GM21390 (cell line): ENCODE data around the gene PHYKPL.
"Not testable (repeated sequence)": the region's sequence is repeated elsewhere in the genome, so short reads cannot be mapped to it uniquely, and the experiment has no call there.

ENCODE experiments used
- ATAC-seq: cut with Tn5 transposase; IDR thresholded peaks from one replicate; pipeline ENCODE4 v1.9.1; 2021; ENCODE audit not compliant: unreplicated experiment

Gene PHYKPL

DNA sequence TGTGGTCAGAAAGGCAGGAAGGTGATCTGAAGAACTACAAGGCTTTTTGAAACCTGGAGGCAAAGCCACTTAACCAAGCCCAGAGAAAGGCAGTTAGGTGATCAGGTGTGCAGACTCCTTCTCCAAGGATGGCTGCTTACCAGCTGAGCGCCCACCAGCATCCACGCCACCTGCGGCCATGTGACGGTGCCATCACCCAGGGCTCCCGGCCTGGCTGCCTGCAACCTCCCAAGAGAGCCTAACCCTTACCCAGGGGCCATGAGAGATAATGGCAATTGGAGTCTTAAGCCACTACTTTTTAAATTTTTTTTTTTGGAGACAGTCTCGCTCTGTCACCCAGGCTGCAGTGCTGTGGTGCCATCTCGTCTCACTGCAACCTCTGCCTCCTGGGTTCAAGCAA is 33.1 kb upstream of the PHYKPL start:
- ATAC-seq, result no peak

GRCh38 chr5:178264044-178264443 is 31.4 kb upstream of the PHYKPL start:
- ATAC-seq, result no peak

- no peak for ATAC-seq
Observed at GRCh38 chr5:178261666-178262600, 29.3 kb upstream of the PHYKPL start.

DNA sequence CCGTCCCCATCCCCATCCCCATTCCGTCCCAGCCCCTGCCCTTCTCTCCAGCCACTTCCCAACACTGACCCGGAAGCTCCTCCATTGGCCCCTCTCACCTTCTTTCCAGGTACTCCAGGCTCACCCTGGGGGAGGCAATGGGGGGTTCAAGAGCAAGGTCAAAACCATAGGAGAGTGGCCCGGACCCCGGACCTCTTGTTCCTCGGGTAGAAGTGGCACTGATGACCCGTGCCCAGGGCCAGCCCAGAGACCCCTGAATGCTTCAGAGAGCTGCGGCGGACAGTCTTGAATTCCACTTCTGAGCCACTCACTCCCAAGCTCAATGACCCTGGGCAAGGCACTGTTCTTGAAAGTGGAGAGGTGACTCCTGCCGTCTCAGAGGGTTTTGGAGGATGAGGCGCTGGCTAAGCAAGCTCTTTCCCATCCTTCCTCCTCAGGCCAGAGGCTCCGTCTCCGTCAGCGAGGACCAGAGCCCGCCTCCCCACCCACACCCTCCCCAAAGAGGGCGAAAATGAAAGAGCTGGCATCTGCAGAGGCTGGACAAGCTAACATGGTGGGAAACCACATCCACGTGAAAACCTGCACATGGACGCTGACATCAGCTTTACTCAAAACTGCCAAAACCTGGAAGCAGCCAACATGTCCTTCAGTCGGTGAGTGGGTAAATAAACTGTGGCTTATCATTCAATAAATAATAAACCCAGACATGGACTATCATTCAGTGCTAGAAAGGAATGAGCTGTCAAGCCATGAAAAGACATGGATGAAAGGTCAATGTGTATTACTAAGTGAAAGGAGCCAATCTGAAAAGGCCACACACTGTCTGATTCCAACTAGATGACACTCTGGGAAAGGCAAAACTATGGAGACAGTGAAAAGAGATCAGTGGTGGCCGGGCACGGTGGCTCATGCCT is 27.3 kb upstream of the PHYKPL start:
- no peak for ATAC-seq

GRCh38 chr5:178257650-178258049 is 25.0 kb upstream of the PHYKPL start:
- ATAC-seq, result no peak

DNA sequence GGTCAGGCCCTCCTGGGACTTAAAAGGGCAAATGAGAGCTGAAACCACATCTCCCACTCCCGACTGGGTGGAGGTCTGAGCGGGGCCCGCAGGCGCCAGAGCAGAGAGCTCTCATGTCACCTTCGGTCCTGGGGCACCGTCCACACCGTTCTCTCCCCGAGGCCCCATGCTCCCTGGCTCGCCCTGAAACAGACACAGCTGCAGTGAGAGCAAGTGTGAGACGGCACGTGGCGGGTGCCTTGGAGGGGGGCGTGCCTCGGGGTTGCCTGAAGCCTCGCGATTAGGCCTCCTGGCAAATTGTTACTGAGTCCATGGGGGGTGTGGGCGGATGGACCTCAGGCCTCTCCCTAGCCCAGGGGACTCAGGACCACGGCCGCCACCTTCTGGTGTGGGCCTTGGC is 24.1 kb upstream of the PHYKPL start:
- no peak for ATAC-seq

DNA sequence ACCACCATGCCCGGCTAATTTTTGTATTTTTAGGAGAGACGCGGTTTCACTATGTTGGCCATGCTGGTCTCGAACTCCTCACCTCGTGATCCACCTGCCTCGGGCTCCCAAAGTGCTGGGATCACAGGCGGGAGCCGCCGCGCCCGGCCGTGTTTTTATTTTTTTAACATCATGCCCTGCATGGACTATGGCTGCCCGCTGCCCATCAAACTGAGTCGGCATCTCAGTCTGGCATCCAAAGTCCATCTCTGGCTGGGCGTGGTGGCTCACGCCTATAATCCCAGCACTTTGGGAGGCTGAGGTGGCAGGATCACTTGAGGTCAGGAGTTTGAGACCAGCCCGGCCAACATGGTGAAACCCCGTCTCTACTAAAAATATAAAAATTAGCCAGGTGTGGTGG is 21.0 kb upstream of the PHYKPL start:
- not testable (repeated sequence) for ATAC-seq

DNA sequence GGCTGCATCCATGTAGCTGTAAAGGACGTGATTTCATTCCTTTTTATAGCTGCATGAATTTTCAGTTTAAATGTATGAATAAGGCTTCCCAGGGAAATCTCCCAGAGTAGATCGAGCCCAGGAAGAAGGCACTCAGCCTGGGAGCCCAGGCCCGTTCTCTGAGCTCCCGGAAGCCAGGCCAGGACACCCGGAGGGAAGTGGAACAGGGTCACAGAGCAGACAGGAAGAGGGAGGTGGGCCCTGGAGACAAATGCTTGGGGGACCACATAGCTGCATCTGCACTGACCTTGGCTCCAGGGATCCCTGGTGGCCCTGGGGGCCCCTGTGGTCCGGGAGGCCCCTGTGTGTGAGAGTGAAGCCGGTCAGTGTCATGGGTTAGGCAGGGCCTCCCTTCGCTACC is 19.7 kb upstream of the PHYKPL start:
- no peak for ATAC-seq

- ATAC-seq, result no peak
Observed at GRCh38 chr5:178250263-178250662, 17.7 kb upstream of the PHYKPL start.

GRCh38 chr5:178249191-178249989 is 16.8 kb upstream of the PHYKPL start:
- ATAC-seq, result no peak

- ATAC-seq, result no peak
Observed at GRCh38 chr5:178248750-178249149, 16.1 kb upstream of the PHYKPL start.

GRCh38 chr5:178247481-178248456 is 15.2 kb upstream of the PHYKPL start:
- ATAC-seq, result no peak

GRCh38 chr5:178246624-178247279 is 14.2 kb upstream of the PHYKPL start:
- no peak for ATAC-seq

DNA sequence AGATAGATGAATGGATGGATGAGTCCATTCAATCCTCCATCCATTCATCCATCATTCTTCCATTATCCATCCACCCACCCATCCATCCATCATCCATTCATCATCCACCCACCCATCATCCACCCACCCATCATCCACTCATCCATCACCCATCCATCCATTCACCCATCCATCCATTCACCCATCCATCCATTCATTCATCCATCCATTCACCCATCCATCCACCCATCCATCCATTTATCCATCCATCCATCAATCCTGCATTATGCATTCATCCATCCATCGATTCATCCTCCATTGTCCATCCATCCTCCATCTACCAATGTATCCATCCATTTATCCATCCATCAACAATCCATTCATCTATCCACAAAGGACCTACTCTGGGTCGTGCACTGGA is 12.8 kb upstream of the PHYKPL start:
- ATAC-seq, result no peak

- no peak for ATAC-seq
Observed at GRCh38 chr5:178244576-178244975, 12.0 kb upstream of the PHYKPL start.

DNA sequence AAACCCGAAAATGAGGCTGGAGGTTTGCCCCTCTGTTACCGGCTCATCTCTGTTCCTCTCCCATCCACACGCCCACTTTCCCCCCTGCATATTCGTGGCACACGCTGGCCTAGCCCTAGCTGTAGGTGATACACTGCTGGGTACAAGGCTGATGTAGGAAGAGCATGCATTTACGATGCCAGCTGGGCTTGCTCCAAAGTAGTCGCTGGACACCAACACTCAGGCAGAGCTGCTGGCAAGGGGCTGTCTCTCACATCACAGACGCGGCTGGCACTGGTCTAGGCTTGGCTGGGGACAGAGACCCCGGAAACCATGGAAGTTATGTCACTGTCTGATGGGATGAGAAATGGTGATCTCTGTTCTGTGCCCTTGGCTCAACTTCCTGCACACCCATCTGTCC is 9.8 kb upstream of the PHYKPL start:
- no peak for ATAC-seq

DNA sequence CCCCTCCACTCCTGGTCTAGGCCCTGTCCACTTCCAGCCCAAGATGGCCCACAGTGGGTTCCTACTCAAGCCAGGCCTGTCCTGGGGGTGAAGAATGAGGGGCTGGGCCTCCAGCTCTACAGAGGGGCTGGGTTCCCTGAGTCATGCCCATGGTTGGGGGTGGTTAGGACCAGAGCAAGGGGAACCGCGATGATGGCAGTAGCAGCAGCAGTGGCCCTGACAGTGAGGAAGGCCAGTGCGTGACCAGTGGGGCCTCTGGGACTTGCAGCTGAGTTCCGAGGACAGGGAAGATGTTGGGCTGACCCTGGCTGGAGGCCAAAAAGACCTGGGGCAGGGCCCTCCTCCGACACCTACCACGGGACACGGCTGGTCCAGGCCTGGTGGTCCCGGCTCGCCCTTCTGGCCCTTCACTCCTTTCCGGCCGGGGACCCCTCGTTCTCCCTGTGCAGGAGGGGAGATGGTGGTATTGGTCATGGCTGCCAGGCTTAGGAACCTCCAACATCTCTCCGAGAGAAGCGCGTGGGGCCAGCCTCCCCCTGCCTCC is 9.2 kb upstream of the PHYKPL start:
- no peak for ATAC-seq

- peak; percentile 37 for ATAC-seq
Observed at GRCh38 chr5:178241231-178241663, 8.6 kb upstream of the PHYKPL start.

GRCh38 chr5:178240766-178241165 is 8.2 kb upstream of the PHYKPL start:
- ATAC-seq, result peak; percentile 25
